Left forelimb (tissue), 1 donor: ENCODE results near the gene ATP5F1C.
"Not testable (repeated sequence)": the region's sequence is repeated elsewhere in the genome, so short reads cannot be mapped to it uniquely, and the experiment has no call there.

Experiments
- DNase-seq: peaks from one replicate; pipeline ENCODE4 v3.0.0-alpha.2; 2018; ENCODE audit warnings: low spot score

The ATP5F1C gene

DNA sequence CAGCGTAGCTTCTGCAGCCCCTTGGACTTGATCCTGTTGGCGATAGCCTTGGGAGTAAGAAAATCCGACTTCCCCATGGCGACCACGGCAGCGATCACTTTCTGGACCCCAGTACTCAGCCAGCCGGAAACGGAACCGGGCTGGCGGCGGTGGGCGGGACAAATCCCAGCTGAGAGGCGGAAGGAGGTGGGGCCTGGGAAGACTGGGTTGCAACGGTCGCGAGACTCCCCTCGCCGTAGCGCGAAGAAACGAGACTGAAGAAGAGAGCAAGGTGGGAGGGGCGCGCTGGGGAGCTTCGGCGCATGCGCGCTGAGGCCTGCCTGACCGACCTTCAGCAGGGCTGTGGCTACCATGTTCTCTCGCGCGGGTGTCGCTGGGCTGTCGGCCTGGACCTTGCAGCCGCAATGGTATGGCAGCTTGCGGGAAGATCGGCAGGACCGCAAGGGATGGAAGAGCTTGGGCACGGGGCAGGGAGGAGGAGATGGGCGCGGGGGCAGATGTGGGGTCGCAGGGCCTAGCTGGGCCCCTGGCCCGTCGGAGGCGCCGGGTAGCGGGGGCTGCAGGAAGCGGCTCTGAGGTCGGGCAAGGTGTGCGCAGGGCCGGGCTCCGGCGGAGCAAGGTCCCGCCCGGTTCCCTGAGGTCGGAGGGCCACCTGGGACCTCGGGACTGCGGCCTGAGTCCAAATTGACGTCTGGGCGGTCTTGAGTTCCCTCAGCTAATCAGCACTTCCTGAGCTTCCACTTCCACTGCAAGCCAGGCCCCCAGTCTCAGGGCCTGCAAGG, at the start of gene ATP5F1C, which contains the start of gene KIN:
ATP5F1C (plus strand) TSS at position 321 of the 782 bp plus-strand sequence; CDS start at position 352, 31 bp downstream.
KIN (minus strand) TSS at position 137 of the 782 bp plus-strand sequence; CDS start at position 77, 60 bp downstream.
- DNase-seq: peak; percentile 99

DNA sequence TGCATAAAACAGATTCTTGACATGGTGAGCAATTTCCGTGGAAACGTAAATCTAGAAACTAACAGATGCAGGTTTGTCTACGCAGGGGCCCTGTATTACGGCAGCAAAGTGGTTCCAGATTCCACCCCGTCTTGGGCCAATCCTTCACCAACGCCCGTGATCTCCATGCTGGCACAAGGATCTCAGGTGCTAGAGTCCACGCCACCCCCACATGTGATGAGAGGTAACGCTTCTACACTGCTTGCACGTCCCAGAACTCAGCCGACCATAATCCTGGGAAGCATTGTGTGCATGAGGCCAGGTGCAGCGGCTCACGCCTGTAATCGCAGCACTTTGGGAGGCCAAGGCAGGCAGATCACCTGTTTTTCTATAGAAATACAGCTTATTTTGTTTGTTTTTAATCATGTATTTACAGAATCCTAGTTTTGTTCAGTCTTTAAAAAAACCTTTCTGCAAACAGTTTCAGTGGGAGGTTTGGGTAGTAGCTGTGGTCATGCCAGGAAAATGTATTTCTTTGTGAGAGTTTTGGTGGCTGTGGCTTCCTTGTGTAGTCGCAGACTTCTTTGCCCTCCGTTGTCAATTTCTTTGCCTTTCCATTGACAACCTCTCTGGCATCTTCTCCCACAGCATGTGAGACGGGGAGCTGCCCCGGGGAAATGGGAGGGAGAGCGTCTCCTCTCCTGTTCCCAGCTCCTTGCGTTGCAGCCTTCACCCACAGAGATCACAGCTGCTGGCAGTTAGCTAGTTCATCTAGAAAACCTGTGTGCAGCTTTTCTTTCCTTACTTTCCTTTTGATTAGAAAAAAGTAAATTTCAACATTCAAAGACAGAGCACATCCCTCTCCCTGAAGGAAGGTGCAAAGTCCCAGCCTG, 49.2 kb upstream of the ATP5F1C start:
- no peak for DNase-seq

DNA sequence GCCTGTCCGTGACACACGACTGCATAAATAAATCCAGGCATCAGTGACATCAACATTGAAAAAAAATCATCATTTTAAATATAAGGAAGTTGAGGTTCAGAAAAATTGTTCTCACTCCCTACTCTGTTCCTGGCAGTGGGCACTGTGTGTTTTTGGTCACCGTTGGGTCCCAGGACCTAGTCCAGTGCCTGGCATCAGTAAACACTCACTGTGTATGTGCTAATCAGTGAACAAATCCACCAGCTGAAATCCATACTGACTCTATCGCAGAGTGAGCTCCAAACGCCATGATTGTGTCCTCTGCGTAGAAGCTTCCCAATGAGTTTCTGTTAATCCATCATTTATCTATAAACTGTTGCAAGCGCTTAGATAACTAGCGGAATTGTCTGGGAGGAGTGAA, 43.7 kb upstream of the ATP5F1C start:
- no peak for DNase-seq

DNA sequence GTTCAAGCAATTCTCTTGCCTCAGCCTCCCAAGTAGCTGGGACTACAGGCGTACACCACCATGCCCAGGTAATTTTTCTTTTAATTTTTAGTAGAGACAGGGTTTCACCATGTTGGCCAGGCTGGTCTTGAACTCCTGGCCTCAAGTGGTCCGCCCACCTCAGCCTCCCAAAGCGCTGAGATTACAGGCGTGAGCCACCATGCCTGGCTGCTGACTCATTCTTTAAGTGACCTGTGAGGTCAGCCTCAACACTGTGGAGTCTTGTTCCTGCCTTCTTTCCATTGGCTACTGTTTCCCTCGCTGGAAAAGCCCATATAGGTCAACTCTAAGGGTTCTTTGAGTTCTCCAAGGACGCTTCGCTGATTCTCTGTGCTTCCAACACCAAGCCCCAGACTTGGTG, 39.3 kb upstream of the ATP5F1C start:
- not testable (repeated sequence) for DNase-seq

DNA sequence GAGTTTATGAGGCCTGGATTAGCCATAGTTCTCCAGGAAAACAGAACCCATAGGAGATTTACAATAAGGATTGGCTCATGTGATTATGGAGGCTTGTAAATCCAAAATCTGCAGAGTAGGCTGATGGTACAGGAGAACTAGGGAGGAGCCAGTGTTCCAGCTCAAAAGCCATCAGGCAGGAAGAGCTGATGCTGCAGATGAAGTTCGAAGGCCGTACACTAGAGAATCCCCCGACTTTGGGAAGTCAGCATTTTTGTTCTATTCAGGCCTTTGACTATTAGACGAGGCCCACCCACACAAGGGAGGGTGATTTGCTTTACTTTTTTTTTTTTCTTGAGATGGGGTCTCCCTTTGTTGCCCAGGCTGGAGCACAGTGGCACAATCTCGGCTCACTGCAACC, 37.8 kb upstream of the ATP5F1C start:
- no peak for DNase-seq

DNA sequence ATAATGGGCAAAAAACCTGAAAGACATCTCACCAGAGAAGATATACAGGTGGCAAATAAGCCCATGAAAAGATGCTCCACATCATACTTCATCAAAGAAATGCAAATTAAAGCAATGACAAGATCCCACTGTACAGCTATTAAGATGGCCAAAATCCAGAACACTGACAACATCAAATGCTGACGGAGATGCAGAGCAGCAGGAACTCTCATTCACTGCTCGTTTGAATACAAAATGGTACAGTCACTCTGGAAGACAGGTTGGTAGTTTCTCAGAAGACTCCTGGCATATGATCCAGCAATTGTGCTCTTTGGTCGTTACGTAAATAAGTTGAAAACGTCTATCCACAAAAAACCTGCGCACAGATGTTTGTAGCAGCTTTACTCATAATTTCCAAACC, 35.7 kb upstream of the ATP5F1C start:
- no peak for DNase-seq

DNA sequence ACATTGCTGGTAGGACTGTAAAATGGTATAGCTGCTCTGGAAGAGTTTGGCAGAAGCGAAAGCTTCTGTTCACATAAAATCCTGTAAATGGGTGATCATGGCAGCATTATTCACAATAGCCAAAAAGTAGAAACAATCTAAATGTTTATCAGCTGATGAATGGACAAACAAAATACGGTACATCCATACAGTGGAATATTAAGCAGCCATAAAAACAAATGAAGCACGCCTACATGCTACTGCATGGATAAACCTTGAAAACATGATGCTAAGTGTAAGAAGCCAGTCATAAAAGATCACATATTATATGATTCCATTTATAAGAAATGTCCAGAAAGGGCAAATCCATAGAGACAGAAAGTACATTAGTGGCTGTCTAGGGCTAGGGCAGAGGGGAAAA, 32.9 kb upstream of the ATP5F1C start:
- DNase-seq: no peak

DNA sequence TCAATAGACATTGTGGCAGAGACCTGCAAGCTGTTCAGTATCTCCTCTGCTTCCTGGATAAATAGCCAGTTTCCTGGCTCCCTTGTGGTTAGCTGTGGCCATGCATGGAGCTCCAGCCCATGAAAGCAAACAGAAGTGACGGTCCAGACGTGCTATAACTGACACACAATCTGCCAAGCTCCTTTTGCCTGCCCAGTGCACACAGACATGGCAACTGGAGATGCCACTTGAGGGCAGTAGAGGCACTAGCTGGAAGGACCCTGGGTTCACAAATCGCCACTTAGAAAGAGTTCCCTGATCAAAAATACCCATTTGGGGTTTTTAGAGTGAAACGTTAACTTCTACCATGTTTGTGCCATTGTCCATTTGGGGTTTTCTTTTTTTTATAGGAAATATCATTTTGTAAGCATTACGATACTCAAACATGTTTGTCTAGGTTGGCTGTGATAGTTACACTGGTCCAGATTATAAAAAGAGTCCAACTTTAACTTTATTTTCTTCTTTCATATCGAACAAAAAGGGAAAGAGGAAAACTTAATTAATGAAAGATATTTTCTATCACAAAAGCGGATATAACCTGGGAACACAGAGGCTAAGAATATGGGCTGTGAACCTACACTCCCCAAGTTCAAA, 31.5 kb upstream of the ATP5F1C start:
- no peak for DNase-seq

DNA sequence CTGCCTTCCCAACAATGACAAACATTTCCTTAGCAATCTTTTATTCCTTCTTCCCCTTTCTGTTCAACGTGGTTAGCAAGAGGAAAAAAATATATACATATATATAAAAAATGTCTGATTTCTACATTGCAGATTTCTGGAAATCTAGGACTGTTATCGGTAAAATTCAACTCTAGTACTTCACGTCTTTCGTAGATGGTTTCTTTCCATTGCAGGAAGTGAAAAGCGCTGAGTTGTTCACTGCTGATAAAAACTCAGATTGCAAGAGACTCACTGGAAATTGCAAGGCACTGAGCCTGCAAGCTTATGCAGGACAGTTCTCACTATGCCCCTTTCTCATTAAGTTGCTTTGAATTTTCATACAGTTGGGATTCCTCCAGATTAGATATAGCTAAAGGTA, 24.0 kb upstream of the ATP5F1C start:
- DNase-seq: no peak

DNA sequence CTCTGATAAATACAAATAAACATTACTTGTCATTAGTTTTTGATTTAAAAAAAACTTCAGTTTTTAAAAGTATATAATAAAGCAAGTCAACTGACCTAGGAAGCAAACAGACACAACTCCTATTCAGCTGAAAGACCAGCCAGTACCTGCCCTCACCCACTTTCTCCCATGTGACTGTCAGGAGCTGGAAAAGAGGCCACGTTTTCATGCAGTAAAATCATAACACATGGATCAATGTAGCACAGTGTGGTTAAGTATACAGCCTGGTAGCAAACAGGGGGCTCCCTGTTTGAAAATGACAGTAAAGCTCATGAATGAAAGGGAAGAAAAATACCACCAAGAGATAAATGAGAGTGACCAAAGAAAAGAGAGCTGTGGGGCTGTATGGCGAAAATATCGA, 21.7 kb upstream of the ATP5F1C start:
- DNase-seq: no peak

DNA sequence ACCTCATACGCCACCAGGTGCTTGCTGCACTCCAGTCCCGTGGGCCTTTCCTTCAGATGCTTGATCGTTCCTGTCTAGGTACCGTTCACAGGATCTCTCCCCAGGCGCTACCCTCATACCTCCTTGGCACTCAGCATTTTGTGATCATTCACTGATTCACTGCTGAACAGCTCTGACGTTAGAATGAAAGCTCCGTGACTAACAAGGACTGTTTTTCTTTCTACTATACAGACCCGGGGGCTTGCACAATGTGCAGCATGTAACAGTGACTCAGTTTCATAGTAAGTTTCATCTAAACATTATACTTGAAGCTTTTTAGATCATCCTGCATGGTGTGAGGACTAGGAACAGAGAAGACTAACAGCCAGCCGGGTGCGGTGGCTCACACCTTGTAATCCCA, 20.8 kb upstream of the ATP5F1C start:
- no peak for DNase-seq

DNA sequence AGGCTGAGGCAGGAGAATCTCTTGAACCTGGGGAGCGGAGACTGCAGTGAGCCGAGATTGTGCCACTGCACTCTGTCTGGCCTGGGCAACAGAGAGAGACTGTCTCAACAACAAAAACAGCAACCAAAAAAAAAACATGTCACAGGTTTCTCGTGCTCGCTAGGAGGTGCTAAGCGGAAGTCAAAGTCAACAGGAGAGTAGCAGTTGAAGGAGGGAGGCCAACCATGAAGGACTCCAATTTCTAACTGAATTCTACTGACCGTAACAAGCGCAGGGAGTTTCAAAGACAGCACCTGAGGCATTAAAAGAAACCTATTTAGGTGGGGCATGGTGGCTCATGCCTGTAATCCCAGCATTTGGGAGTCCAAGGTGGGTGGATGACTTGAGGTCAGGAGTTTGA, 19.6 kb upstream of the ATP5F1C start:
- no peak for DNase-seq

DNA sequence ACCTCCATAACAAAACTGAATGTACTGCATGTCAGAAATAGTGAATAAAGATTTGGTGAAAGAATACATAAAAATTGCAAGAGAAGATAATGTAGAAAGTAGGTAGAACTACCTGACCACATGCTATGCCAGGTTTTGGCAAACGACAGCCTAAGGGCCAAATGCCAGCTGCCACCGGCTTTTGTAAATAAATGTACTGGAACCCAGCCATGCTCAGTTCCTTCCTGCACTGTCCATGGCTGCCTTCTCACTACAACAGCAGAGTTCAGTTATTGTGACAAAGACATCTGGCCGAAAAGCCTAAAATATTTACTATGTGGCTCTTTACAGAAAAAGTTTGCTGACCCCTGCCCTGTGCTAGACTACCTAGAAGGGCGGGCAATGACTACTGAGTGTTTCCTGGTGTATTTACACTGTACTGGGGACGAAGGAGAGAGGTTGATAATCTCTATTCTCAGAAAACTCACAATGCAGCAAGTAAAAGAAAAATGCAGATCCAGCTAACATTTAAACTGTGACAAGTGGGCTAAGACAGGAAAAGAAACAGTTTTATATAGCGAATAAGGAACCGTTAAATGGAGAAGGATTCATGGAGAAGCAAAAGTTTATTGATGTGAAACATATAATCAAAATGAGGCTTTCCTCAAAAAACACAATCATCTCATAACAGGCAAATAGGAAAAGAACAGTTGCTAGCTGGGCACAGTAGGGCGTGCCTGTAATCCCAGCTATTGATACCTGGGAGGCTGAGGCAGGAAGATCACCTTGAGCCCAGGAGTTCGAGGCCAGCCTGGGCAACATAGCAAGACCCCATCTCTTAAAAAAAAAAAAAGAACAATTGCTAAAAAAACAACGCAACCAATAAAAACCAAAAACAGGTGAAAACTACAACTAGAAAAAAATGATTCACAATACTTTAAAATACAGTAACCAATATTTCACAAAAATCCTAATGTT, 13.9 kb upstream of the ATP5F1C start:
- DNase-seq: no peak

DNA sequence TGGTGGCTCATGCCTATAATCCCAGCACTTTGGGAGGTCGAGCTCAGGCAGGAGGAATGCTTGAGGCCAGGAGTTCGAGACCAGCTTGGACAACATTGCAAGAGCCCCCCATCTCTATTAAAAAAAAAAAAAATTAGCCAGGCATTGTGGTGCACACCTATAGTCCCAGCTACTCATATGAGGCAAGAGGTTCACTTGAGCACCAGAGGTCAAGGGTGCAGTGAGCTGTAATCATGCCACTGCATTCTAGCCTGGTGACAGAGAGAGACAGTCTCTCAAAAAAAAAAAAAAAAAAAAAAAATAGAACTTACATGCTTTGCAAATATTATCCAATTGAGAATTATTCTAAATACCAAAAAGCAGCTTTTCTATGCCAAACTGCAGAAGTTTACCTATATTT, 11.2 kb upstream of the ATP5F1C start:
- no peak for DNase-seq

DNA sequence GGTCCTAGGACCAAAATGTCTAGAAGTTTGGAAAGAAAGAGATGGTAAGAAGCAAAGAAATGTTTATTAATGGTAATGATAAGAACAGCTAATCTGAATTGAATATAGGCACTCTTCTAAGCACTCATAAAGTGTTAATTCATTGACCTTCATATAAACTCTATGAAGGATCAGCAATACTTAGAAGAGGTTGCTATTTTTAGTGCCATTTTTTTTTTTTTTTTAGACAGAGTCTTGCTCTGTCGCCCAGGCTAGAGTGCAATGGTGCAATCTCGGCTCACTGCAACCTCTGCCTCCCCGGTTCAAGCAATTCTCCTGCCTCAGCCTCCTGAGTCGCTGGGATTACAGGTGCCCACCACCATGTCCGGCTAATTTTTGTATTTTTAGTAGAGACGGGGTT, 5.8 kb upstream of the ATP5F1C start:
- not testable (repeated sequence) for DNase-seq

DNA sequence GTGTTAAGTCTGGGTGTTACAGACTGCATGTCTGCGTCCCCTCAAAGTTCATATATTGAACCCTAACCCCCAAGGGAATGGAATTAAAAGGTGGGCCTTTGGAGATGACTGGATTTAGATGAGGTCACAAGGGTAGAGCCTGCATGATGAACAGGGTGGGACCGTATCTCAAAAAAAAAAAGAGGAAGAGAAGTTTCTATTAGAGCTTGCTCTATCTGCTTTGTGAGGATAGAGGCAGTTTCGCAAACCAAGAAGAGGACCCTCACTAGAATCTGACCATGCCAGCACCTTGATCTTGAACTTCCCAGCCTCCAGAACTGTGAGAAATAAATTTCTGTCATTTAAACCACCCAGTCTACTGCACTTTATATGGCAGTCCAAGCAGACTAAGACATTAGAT, 1.5 kb upstream of the ATP5F1C start:
- no peak for DNase-seq

DNA sequence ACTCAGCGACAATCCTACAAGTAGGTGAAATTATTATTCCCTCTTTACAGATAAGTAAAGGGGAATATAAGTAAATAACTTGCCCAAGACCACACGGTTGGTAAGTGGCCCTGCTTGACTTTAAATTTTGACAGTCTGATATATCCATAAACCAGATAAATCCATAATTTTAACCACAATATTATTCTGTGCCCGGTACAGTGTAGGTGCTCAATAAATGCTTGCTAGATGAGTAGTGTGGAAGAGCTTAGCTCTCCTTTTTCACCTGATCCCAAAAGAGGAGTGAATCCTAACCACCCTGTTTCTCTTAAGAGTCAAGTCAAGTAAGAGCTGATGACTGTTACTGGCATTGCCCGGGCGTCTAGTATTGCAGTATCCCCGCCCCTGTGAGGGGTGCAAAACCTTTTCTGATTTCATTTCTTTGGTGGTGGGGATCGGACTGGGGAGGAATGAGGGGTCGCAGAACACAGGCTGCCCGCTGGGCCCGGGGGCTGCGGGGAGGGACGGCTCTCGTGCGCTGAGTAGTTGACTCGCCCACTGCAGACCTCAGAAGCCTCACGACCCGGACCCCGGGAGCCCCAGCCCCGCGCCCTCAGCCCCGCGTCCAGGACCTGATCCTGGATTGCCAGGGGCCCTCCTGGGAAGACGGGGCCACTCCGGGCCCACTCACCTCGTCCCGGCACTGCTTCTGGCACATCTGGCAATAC, 674 bp upstream of the ATP5F1C start:
- DNase-seq: no peak

DNA sequence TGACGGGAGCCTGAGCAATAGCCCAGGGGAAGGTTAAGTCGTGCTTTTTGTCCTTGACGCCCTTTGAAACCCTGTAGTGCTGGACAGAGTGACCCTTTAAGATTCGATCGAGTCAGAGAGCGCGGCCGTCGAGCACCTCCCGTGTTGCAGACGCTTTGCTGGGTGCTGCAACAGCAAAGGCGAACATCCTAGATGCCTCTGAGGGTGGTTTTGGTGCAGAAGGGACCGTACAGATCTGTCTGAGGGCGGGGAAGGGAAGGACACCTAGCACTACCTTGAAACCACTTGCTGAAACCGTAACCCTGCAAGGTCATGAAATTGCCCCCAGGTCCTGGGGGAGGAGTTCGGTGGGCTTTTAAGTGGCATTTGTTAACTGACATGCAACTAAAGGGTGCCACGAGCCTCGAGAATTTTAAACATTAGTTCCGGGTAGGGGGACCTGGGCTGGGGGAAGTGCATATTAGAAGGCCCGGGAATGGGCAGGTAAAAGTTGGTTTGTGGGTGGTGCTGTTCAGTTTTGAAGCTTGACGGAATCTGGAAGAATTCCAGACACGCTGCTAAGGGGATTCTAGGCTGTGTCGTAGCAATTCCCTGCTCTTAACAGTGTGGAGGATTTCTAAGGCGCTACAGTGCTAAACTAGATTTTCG, 786 bp downstream of the ATP5F1C start:
- no peak for DNase-seq

DNA sequence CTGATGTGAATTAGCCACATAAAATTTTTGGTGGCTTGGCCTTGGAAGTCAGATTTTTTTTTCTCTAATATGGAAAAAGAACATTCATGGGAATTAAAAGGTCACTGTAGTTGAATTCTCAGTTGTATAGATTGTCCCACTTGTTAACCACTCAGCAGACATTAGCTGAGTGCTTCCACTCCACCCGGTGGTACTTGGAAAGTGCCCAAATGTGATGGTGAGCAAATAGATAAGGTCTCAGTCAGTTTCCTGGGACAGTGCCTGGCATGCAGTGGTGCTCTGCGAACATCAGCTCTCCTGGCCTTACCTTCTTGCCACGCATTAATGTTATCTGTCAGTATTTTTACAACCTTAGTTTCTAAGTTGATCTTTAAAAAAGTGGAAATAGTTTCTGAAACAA, 1.4 kb downstream of the ATP5F1C start:
- DNase-seq: no peak

DNA sequence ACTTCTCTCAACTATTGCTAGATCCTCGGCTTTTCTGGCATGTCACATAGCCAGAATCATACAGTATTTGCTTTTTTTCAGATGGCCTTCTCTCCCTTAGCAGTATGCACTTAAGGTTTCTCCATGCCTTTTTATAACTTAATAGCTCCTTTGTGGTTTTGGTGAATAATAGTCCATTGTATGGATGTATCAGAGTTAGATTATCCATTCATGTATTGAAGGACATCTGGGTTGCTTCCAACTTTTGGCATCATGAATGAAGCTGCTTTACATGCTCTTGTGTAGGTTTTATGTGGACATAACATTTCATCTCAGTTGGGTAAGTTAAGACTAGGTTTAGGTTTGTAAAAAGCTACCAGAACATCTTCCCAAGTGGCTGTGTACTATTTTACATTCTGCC, 4.6 kb downstream of the ATP5F1C start:
- DNase-seq: no peak
